ENCODE results near the gene ZC3H12D.
"Not testable (repeated sequence)": the region's sequence is repeated elsewhere in the genome, so short reads cannot be mapped to it uniquely, and the experiment has no call there.

The ZC3H12D gene

GRCh38 chr6:149484733-149485700 is at the start of gene ZC3H12D:
Gene ZC3H12D (minus strand): TSS chr6:149485014. CDS start chr6:149474543, 10,471 bp downstream.
- no peak for DNase-seq

DNA sequence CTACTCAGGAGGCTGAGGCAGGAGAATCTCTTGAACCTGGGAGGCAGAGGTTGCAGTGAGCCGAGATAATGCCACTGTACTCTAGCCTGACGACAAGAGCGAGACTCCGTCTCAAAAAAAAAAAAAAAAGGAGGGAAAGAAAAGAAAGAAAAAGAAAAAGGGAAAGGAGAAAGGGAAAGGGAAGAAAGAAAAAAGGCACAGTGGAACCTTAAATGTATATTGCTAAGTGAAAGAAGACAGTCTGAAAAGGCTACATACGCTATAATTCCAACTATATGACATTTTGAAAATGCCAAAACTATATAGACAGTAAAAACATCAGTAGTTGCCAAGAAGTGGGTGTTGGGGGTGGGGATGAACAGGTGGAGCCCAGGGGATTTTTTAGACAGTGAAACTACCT is 44.8 kb upstream of the ZC3H12D start:
- no peak for DNase-seq

DNA sequence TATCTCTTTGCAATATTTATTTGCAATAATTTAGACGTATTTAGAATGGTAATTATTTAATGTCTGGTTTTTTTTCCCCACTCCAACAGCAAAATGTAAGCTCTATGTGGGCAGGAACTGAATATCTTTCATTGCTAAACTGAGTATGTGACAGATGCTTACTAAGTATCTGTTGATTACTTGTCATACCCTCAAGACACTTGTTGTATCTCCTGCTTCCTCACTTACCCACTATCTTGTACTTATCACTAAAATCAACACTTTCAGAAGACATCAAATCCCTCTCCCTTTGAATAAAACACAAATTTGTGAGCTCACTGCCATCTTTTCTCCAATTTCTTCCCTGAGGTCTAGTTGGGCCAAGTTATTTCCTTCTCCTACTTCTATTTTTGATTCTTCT is 30.7 kb upstream of the ZC3H12D start:
- DNase-seq: no peak

- DNase-seq: no peak
These were observed 29.1 kb upstream of the ZC3H12D start for GRCh38 chr6:149513915-149514314.

DNA sequence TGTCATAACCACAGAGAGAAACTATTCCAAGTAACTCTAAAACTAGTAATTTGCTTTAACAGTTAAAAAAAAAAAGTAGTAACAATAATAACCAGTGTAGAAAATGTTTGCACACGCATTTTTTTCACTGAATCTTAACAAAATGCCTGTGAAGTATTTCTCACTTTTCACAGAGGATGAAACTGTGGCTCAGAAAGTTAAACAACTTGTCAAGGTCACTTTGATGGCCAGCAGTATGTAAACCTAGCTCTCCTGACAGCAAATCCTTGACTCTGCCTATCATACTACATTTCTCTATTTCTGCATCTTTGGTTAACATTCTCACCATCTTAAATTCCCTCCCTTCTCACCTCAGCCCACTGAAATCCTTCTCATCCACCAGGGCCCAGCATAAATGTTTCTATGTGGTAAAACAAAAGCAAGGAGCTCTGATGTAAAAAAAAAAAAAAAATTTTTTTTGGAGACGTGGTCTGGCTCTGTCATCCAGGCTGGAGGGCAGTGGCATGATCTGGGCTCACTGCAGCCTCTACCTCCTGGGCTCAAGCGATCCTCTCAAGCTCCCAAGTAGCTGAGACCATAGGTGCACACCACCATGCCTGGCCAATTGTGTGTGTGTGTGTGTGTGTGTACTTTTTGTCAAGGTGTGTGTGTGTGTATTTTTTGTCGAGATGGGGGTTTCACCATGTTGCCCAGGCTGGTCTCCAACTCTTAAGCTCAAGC is 26.1 kb upstream of the ZC3H12D start:
- DNase-seq: no peak

- no peak for DNase-seq
These were observed 23.7 kb upstream of the ZC3H12D start for GRCh38 chr6:149508485-149508884.

DNA sequence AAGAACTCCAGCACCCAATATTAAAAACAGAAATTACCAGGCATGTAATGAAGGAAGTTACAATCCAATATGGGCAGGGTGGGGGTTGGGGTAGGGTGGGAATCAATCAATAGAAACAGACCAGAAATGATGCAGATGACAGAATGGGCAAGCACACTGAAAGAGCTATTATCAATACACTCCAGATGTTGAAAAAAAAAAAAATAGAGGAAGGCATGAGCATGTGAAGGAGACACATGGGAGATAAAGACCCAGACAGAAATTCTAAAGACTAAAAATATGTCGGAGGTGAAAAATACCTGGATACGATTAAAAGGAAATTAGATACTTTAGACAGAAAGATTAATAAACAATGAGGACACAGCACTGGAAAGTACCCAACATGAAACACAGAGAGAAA is 19.1 kb upstream of the ZC3H12D start:
- no peak for DNase-seq

DNA sequence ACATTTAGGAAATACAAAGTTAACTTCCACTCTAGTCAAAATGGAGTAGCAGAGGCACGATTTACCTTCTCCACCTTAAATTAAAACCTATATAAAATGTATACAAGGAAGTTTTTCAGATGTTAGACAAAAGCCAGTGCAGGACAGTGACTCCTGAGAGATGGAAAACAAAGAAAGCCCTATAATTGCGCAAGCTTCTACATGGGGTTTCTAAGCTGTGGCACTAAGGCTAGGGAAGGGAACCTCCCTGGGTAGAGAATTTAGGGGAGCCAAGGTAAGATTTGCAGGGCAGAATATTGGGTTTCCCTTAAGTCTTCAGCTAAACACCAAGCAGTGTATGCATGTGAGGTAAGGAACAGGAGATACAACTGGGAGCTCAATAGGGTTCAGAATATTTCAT is 18.5 kb upstream of the ZC3H12D start:
- no peak for DNase-seq

- no peak for DNase-seq
These were observed 17.0 kb upstream of the ZC3H12D start for GRCh38 chr6:149501768-149502167.

DNA sequence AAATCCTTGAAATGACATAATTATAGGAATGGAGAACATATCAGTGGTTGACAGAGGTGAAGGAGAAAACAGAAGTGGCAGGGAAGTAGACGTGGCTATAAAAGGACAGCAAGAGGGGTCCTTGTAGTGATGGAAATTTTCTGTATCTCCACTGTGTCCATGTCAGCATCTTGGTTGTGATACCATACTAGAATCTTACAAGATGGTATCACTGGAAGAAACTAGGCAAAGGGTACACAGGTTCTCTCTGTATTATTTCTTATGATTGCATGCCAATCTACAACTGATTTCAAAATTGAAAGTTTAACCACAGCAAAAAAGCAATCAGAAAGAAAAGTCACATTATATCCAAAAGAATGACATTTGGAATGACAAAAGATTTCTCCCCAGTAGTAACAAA is 16.4 kb upstream of the ZC3H12D start:
- no peak for DNase-seq

DNA sequence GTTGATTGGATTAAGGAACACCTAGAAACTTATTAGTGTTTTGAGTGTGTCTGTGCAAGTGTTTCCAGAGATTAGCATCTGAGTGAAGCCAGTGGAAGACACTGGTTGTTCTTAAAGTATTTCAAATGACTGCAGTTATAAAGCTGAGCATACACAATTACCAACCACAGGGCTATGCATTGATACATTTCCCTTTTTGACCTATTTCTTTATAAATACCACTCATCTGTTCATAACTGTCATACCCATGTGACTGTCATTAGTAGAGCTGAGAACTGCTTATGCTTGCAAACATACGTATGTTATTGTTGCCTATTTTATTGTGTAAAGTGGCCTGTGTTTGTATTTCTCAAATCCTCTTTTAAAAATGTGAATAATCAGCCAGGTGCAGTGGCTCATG is 15.3 kb upstream of the ZC3H12D start:
- no peak for DNase-seq

- DNase-seq: no peak
These were observed 14.3 kb upstream of the ZC3H12D start for GRCh38 chr6:149499066-149499465.

GRCh38 chr6:149497365-149497764 is 12.6 kb upstream of the ZC3H12D start:
- no peak for DNase-seq

DNA sequence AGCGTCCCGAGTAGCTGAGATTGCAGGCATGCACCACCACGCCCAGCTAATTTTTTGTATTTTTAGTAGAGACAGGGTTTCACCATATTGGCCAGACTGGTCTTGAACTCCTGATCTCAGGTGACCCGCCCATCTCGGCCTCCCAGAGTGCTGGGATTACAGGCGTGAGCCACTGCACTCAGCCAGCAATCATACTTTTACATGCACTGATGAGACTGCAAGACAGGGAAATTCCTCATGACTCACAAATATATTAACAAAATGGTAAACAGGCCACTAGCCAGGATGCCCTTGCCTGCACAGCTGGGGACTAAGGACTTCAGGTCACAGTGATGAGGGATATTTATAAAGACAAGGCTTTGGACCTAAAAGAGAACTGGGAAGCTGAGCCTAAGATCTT is 11.8 kb upstream of the ZC3H12D start:
- DNase-seq: not testable (repeated sequence)

DNA sequence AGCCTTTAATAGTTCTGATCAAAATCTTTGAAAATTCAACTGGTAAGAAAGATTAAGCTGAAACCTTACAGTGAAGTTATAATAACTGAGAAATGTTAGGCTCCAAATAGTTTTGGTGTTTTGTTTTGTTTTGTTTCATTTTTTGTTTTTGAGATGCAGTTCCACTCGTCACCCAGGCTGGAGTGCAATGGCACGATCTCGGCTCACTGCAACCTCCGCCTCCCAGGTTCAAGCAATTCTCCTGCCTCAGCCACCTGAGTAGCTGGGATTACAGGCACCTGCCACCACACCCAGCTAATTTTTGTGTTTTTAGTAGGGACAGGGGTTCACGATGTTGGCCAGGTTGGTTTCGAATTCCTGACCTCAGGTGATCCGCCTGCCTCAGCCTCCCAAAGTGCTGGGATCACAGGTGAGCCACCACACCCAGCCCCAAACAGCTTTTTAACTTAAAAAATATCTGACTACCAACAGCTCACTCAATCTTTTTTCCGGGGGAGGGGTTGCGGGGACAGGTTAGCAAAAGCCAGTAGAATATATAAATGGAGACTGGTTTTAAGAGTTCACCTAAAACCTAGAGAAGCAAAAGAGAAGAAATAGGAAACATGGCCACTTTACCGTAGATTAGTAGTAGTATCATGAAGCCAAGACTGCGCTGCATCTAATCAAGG is 10.7 kb upstream of the ZC3H12D start:
- DNase-seq: not testable (repeated sequence)

GRCh38 chr6:149494810-149495209 is 10.0 kb upstream of the ZC3H12D start:
- not testable (repeated sequence) for DNase-seq

- no peak for DNase-seq
These were observed 9.0 kb upstream of the ZC3H12D start for GRCh38 chr6:149493761-149494320.

GRCh38 chr6:149492798-149493343 is 8.1 kb upstream of the ZC3H12D start:
- DNase-seq: no peak

DNA sequence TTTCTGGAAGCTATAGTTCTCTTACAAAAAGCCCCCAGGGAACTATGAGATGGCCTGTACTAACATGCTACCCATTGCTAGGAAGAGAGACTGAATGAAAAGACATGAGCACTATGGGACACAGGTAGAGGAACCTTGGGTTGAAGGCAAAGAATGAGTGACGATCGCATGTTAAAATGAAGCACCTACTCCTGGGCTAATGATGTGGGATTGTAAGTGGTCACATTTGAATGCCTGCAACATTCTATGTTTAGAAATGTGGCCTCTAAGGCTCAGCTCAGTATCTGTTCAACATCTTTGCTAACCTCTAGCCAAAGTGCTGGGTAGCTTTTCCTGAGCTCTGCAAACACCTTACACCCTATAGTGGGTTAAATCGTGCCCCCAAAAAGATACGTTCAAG is 5.2 kb upstream of the ZC3H12D start:
- no peak for DNase-seq

GRCh38 chr6:149488815-149489214 is 4.0 kb upstream of the ZC3H12D start:
- DNase-seq: no peak

GRCh38 chr6:149487316-149487715 is 2.5 kb upstream of the ZC3H12D start:
- DNase-seq: no peak

GRCh38 chr6:149483849-149484655 is 762 bp downstream of the ZC3H12D start:
- DNase-seq: no peak
